Measurements from ENCODE around the gene PNKP.

The PNKP gene

DNA sequence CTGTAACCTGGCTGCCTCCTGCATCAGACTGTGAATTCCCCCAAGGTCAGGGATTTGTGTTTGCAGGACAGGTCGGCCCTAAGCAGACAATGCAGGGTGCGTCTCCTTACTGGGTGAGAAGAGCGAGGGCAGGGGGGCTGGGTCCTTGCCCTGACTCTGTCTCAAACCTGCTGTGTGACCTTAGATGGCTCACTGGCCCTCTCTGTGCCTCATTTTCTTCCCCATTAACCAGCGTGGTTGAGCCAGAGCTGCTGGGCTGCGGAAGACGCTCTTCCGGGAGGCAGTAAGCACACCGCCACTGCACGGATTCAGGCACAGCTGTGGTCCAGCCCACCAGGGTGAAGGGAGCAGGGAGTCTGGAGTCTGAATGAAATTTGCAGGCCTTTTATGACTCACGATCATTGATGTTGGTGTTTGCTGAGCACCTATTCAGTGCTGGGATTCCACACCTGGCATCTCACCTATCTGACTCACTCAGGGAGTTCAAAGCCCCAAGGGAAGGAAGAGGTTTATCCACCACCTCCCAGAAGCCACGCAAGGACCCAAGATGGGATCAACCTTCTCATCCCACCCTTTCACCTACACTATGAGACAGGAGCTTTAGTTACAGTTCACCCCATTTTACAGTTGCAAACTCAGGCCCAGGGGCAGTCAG lies 7.3 kb upstream of the PNKP start:
- DNase-seq, result no peak

DNA sequence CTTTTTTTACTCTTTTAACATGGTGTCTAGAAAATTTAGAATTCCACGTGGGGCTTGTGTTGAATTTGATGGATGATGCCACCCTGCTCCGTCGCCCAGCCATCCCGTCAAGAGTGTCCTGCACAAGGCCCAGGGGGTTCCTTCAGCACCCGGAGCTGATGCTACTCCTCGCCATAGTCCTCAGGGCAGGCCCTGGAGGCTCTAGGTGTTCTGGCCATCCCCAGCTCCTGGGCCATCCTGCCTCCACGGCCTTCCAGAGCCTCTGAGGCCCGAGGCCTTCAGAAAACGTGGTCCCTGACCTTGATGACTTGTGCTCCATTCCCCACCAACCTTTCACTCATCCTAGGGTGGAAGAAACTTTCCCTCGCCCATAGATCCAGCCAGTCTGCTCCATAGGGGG lies 6.5 kb upstream of the PNKP start:
- no peak for DNase-seq

DNA sequence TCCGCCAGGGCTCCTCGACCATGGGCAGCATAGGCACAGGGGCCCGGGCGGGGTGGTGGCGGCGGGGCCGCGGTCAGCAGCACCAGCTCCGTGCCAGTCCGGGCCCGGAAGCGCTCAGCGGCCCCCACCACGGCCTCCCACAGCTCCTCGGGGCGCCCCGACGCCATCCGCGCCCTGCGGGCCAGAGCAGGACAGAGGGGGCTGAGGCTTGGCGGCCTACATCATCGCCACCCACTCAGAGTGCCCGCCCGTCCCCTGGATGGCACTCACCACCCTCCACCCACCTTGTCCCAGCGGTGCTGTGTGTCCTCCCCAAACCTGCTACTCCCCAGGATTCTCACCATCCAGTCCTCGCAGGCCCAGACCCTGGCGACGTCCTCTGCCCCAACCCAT lies 5.7 kb upstream of the PNKP start:
- no peak for DNase-seq

DNA sequence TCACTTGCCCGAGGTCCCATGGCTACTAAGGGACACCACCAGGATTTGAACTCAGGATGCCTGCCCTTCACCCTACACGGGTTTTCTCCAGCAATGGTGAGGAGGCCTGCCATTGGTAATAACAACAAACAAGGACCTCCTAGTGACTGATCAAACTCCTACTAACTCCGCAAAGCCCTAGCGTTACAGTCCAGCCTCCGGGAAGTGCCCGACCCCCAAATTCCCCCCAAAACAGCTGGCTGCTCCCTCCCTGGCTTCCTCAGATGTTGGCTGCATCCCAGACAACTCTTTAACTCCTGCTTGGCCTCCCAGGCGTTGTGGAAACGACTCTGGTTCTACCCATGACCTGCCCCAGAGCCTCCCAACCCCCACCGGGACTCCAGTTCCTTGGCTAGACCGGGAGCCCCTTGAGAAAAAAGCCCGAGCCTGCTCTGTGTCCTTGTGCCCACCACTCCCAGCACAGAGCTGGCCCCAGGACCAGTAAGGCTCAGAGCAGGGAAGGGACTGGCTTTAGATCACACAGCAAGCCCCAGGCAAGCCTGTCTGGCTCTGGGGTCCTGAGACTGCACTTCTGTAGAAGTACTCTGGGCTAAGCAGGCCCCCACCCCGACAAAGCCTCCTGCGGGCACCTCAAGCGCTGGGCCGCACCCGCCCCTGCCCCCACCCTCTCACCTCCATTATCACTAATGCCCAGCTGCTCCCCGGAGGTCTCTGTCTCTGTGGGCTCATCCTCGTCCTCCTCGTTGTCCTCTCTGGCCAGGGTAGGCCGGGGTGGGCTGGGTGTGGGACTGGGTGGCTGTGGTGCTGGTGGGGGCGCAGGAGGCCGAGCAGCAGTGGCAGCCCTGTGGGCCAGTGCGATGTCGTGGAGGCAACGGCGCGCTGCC lies 5.1 kb upstream of the PNKP start:
- no peak for DNase-seq

DNA sequence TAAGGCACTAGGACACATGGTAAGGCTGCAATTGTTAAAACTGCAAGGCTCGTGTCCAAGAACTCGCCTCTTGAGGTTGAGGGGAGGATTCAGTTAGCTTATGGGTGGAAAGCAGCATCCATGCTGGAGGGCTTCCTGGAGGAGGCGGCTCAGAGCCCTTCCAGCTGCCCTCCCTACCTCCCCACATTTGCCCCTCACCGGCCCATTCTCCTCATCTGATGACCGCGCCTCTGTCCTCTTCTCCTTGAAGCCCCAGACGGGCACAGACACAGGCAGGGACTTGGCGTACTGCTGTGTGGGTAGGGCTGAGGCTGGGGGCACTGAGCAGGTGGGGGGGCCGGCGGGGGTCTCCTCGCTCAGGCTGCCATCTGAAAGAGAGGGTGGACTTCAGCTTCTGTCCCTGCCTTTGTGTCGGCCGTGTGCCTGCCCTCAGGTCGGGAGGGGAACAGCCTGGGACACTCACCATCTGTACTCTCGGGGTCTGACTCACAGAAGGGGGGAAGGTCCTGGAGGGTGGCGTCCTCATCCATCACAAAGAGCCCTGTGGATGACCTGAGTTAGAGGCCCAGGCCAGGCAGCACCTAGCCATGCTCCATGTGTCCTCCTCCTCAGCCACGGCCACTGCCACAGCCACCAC lies 4.1 kb upstream of the PNKP start:
- no peak for DNase-seq

DNA sequence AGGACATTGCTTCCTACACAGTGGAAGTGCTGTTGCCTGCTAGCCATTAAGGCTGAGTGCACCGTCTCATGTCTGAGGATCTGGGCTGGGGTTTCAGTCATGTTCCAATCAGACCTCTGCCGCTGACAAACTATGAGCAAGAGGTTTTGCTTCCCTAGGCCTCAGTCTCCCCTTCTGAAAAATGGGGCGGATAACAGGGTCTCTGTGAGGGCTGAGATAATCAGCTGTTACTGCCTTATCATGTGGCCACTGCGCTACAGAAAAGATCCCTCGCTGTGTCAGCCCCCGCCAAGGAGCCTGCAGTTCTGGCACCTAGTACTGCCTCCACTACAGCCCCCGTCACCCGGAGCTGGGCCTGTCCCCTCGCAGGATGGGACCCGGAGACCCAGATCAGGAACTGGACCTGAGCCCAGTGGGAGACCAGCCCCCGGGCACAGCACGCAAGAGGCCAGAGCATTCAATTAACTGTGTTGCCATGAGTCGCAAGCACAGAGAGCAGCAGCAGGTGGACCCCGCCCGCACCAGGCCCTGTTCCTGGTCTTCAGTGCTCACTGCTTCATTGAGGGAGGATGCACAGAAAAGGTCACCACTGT lies 3.0 kb upstream of the PNKP start:
- no peak for DNase-seq

DNA sequence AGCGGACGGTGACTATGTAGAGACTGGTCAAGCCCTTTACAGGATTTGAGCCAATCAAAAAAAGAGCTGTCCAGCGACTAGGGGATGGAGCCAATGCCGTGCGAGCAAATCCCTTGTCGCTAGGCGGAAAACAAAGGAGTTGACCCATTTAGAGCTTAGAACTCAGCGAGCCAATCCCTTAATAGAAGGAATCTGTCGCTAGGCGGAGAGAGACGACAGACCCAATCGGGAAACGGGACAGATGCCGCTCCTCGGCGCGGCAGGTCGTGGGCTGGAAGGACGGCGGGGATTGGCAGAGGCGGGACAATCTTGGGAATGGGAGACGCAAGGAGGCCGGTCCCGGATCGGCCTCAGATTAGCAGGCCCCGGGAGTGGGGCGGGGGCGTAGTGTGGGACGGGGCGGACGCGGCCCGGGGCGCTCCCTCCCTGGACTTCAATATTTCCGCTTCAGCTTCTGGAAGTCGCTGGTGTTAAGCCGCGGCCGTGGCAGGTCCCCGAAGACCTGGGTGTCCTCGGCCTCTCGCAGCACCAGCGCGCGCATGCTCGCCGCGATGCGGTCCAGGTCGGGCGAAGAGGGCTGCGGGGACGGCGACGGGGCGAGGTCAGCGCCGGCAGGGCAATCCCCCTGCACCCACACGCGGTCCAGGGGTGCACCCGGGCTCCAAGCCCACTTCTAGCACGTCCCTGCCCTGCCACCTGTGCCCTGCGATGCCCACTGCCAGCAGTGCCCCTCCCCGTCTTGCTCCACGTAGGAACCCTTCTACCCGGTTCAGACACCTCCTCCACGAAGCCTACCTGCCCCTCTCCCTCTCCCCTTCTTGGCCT lies 2.3 kb upstream of the PNKP start:
- DNase-seq, result peak; percentile 70

DNA sequence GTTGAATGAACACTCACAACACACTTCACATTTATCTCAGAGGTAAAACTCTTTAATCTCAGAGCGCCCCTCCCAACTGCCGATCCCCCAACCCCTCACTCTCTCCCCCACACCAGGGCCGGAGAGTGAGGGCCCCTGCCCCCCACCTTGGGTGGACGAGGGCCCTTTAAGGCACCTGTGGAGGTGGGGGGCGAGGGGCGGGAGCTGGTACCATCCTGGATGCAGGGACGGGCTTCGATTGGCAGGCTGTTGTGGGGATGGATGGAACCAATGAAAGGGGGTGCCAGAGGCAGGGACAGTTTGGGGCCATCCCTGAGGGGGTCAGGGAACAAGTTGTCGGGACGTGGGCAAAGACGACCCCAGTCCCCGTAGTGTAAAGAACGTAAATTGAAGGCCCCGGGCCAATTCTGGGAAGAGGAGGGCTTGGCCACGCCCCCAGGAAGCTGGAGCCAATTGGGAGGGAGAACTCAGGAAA lies 1.7 kb upstream of the PNKP start:
- DNase-seq, result no peak

DNA sequence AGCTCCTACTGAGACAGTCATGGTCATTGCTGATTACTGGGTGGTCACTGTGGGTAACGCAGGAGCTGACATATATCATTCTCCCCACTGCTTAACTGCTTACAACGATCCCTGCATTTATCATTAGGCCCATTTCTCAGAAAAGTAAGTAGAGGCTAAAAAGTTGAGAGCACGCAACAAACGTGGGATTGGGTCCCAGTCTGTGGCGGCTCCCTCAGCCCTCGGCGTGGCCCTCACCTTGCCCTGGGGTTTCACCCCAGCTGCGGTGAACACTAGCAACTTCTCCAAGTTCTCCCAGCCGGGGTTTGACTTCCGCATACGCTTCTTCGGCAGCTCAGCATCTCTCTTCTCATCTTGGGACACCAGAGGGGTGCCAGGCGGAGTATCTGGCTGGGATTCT lies 2.5 kb downstream of the PNKP start:
- no peak for DNase-seq

DNA sequence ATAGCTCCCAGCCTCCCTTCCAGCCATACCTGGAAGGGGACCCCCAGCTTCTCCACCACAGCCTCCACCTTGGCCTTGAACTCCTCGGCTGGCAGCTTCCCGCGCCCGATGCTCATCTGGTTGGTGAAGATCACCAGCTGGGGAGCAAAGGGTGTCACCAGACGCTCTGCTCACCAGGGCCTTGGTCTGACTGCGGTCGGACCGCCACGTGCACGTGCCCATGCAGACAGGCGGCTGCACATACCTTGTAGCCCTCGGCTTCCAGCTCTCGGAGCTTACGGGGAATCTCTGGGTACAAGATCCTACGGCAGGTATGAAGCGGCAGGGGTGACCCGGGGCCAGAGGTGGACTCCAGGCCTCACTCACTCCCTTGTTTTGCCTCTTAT lies 3.4 kb downstream of the PNKP start:
- no peak for DNase-seq

DNA sequence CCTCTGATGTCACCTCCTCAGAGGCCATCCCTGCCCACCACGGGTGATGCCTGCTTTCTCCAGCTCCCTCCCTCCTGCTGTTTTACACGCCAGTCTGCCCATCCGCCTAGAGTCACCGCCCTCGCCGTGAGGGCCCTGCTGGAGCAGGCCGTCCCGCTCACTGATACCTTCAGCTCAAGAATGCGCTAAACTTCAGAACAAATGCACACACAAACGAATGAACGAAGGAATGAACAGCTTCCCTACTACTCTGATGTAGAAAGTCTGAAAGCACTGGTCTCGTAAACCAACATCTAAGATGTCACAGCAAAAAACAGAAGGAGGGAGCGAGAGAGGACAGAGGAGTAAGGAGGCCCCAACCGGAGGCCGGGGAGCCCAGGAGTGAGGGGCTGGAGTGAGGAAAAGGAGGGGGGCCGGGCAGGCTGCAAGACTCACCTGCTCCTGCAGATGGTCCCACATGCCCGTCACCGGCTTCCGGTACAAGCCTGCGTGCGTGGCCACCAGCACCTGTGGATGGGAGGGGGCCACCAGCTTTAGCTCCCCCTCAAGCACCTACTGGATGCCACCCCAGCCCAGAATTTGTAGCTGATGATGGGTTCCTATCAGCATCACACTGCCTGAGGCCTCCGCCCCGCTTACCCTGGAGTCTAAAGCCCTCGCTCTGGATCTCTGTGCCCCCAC lies 4.0 kb downstream of the PNKP start:
- no peak for DNase-seq

DNA sequence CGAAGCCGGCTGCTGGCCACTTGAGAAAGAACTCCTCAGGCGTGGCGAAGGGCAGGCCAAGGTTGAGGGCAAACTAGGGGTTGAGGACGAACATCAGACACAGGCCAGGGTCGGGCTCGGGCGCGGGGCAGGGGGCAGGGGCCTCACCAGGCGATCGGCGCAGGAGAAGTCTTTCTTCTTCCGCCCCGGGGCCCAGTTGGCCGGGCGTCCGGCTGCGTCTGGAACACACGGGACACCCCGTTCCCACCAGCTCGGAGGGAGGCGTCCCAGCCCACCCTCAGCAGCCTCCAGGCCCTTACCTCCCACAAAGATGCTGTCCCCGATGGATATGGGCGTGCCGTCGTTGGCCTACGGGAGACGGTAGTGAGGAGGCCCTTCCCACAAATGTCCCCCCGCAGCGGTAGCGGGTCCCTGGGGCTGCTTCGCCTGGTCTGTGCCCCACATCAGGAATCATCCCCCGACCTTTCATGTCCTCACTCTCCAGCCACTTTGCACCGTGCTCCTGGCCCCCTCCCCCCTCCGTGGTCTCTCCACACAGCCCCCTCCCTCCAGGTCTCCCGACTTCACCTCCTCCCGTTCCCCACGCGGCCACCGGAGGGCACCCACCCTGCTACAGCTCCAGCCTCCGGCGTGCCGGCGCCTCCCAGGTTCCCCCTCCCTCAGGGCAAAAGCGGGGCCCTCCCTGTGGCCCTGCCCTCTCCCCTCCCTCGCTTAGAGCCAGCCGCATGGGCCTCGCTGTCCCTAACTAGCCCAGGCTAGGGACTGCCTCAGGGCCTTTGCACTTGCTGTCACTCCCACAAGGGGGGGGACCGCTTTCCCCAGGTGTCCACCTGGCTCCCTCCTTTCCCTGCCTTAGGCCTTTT lies 4.8 kb downstream of the PNKP start:
- peak; percentile 62 for DNase-seq

DNA sequence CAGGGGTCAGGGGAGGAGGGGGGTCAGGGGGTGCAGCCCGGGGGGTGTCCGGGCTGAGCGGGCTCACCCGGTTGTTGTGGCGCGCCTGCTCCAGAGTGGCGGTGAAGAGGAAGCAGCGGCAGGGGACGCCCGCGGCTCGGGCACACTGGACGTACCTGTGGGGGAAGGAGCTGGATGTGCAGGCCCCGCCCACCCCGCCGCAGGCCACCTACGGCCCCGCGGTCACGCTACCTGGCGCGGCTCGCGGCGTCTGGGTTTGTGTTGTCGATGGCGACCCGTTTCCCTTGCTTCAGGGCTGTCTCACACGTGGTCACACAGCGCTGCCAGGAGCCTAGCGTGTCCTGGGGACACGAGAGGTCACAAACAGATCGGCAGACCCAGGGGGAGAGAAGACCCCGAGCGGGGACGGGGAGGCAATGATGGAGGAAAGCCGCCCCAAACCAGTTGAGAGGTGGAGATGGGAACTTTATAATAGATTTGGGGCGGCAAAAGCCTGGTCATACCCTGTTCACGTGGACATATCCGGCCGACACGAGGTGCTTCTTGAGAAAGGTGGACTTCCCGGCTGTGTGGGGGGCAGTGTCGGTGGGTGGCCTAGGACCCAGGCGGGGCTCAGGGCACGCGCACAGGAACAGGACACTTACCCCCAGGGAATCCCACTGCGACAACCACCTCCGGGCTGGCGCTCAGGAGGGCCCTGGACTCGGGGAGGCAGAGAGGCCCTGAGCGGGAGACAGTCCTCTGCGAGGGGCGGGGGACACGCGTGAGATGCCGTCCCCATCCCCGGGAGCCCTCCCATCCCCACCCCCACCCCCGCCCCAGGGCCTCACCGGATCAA lies 5.6 kb downstream of the PNKP start:
- DNase-seq, result no peak

DNA sequence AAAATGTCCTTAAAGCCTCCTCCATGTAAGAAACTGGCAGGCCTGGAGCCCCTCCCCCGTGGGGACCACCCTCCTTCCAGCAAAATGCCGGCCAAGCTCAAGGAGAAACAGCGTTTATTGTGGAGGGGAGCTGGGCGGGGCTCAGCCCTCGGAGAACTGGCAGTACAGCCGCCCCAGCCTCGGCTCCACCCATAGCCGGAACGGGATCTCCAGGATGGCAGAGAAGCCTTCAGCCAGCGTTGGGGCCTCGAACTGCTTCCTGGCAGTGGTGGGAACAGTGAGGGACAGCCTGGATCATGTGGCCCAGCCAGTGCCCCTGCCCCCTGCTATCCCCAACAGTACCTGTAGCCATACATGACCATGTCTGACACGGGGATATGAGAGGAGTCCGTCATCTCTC lies 6.3 kb downstream of the PNKP start:
- DNase-seq, result peak; percentile 54

DNA sequence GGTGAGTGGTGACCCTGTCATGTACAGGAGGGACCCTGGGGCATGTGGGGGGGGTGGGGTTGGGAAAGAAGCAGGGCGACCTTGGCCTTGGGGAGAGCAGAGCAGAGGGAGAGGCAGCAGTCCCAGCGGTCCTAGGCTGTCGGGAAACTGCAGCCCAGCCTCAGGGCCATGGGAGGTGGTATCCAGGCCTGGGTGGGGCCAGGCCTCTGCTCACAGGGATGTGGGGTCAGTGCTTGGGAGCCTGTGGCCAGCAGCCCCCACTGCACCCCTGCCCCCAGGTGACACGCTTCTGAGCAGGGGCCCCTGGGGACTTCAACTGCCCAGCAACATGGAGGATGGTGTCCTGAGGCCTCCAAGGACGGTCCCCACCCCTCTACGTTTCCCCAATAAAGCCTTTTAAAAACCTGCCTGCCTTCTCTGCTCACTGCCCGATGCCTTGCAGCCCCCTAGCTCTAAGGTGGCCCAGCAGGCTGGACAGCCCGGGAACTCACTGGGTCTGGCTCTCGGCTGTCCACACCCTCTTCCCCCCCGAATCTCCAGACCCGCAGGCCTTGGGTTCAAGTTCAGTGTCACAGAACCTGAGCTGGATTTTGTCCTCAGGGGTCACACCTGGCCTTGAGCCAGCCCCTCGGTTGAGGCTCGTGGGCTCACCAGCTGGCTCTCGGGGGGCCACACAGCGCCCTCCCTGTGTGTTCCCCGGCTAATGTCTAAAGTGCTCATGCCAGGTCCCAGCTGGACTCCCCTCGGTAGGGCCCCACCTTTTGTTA lies 6.9 kb downstream of the PNKP start:
- no peak for DNase-seq

DNA sequence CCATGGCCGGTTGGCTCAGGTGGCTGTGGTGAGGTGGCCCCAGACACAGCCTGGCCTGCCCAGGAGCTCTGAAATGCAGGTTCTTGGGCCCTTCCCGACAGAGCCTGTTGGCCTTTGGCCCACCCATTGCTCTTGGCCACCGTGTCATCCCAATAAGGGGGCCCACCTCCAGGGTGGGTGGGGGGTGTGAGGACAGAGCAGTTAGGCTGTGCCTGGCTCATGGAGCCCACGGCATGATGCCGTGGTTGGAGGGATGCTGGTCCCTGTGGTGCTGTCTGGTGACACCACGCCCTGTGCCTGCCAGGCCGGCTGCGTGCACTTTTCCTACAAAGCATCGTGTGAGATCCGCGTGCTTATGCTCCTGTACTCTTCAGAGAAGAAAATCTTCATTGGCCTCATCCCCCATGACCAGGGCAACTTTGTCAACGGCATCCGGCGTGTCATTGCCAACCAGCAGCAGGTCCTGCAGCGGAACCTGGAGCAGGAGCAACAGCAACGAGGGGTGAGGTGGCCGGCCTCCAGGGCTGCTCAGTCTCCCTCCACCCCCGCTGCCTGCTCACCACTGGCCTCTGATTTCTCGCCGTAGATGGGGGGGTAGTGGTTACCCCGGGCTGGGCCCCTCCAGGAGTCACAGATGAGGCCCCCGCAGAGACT lies 7.6 kb downstream of the PNKP start:
- DNase-seq, result no peak

DNA sequence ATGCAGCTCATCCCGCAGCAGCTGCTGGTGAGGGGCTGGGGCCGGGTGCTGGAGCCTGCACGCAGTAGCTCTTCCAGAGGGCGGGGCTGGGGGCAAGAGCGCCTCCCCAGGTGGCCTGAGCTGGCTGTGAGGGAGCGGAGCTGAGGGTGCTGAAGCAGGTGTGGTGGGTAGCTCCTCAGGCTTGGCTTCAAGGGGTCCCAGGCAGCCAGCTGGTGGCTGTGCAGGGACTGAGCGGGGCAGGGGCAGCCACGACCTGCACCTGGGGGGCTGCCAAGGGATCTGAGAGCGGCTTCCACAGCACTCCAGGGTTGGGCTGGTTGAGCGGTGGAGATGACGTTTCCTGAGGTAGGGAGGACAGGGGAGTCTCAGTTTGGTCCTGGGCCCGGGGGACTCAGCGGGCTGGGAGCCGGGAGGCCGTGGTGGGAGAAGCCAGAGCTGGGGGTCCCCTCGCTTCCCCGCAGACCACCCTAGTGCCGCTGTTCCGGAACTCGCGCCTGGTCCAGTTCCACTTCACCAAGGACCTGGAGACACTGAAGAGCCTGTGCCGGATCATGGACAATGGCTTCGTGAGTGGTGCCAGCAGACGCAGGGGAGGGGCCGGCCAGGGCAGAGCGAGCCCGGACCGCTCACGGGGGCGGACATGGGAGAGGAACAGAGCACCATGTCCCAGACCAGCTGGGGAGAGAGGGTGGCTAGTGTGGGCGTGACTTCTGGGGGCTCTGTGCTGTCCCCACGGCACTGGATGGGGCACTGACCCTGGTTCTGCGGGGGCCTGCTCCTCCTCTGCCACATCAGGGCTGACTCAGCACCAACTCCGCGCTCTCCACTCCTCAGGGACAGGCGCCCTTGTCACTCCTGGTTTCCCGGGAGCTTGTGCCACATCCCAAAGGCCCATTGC lies 9.0 kb downstream of the PNKP start:
- no peak for DNase-seq

DNA sequence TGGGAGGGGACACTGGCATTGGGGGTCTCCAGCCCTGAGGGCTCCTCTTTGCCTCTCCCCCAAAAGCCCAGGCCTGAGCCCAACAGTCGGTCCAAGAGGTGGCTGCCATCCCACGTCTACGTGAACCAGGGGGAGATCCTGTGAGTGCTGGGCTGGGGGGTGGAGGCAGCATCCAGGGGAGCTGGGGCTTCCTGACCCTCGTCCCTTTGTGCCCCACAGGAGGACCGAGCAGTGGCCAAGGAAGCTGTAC lies 9.6 kb downstream of the PNKP start:
- no peak for DNase-seq
